H1 (cell line): ENCODE data around the gene KLK10. TPM values are rescaled to one million over a fixed set of nuclear protein-coding genes. Genes with fewer than 3 reads are reported as not detected.

ENCODE experiments used
- CTCF ChIA-PET: fragments of 300-600 bp; sonication (Branson Sonifier 250); formaldehyde crosslinking; loops from one replicate; lab custom pipeline; 2021; ENCODE audit not compliant: partially characterized antibody; lab: Charles Lee
- POLR2A ChIA-PET: fragments of 300-600 bp; sonication (Branson Sonifier 250); formaldehyde crosslinking; loops from one replicate; lab custom pipeline; 2021; ENCODE audit warnings: inconsistent platforms; ENCODE audit not compliant: partially characterized antibody; lab: Charles Lee
- DNase-seq, 2 experiments: peaks; one replicate each; pipeline versions ENCODE4 v3.0.0 to v3.0.0-alpha.2; 2010 to 2022; ENCODE audit warnings: low spot score in 2 of 2, low read depth in 1 of 2, mixed read lengths in 1 of 2
- FAIRE-seq: peaks from 2 replicates; lab custom pipeline; 2011; peaks lifted over from hg19 to GRCh38; lab: Jason Lieb, UNC
- H2AFZ ChIP-seq: 2 replicates; pipeline ENCODE4 v1.8.1; 2012; ENCODE audit warnings: low read length, inconsistent platforms
- H2AK5ac ChIP-seq: 2 replicates; pipeline ENCODE4 v1.6.1; 2013; ENCODE audit warnings: low read depth, low read length
- H2BK120ac ChIP-seq: replicated peaks from 2 replicates; pipeline ENCODE3; 2013; ENCODE audit warnings: low read depth, low read length, inconsistent platforms
- H2BK12ac ChIP-seq: 2 replicates; pipeline ENCODE4 v1.6.1; 2013; ENCODE audit warnings: low read depth, low read length
- H2BK15ac ChIP-seq: 2 replicates; pipeline ENCODE4 v1.6.1; 2013; ENCODE audit warnings: low read length
- H2BK20ac ChIP-seq: 2 replicates; pipeline ENCODE4 v1.6.1; 2013; ENCODE audit warnings: low read length
- H2BK5ac ChIP-seq: 2 replicates; pipeline ENCODE4 v1.6.1; 2013; ENCODE audit warnings: low read depth, low read length
- H3K14ac ChIP-seq: 2 replicates; pipeline ENCODE4 v1.6.1; 2013; ENCODE audit warnings: inconsistent platforms; ENCODE audit not compliant: insufficient read length
- H3K18ac ChIP-seq: 2 replicates; pipeline ENCODE4 v1.6.1; 2013; ENCODE audit warnings: low read length; ENCODE audit errors: extremely low read depth
- H3K23ac ChIP-seq: 2 replicates; pipeline ENCODE4 v1.6.1; 2013; ENCODE audit warnings: inconsistent platforms; ENCODE audit not compliant: insufficient read length
- H3K23me2 ChIP-seq: 2 replicates; pipeline ENCODE4 v1.6.1; 2013; ENCODE audit warnings: low read depth, low read length
- H3K27ac ChIP-seq: 2 replicates; pipeline ENCODE4 v1.6.1; 2011; ENCODE audit warnings: low read depth, low read length, inconsistent platforms
- H3K27me3 ChIP-seq, 4 experiments: replicated peaks in 1 of 4; 1 replicate in 1 of 4; 2 replicates in 3 of 4; pipeline versions ENCODE4 v1.6.1 to v1.8.1; 2011 to 2013; ENCODE audit warnings: low read length in 3 of 4, mild to moderate bottlenecking in 3 of 4, inconsistent platforms in 2 of 4, mixed read lengths in 2 of 4, moderate library complexity in 1 of 4; ENCODE audit not compliant: control insufficient read depth in 3 of 4, insufficient read depth in 3 of 4; ENCODE audit errors: extremely low read depth in 1 of 4
- H3K36me3 ChIP-seq, 4 experiments: 2 replicates each; pipeline versions ENCODE4 v1.6.1 to v1.8.1; 2011 to 2013; ENCODE audit warnings: mild to moderate bottlenecking in 4 of 4, low read length in 3 of 4, moderate library complexity in 2 of 4, control low read depth in 1 of 4, inconsistent platforms in 1 of 4; ENCODE audit not compliant: insufficient read depth in 4 of 4, control insufficient read depth in 2 of 4
- H3K4ac ChIP-seq: replicated peaks from 2 replicates; pipeline ENCODE3; 2013; ENCODE audit warnings: low read length, low read depth, mixed read lengths, inconsistent platforms; ENCODE audit not compliant: insufficient read length
- H3K4me1 ChIP-seq, 4 experiments: replicated peaks in 1 of 4; 1 replicate in 1 of 4; 2 replicates in 3 of 4; pipeline versions ENCODE4 v1.6.1 to v1.8.1; 2011 to 2013; ENCODE audit warnings: low read length in 3 of 4, inconsistent platforms in 2 of 4, mixed read lengths in 1 of 4; ENCODE audit not compliant: insufficient read depth in 4 of 4, control insufficient read depth in 3 of 4
- H3K4me2 ChIP-seq, 2 experiments: 2 replicates each; pipeline versions ENCODE4 v1.6.1 to v1.8.1; 2011 to 2013; ENCODE audit warnings: low read depth in 2 of 2, low read length in 2 of 2, control low read depth in 1 of 2, inconsistent platforms in 1 of 2, mild to moderate bottlenecking in 1 of 2; ENCODE audit not compliant: insufficient read depth in 1 of 2
- H3K4me3 ChIP-seq, 4 experiments: fragments of 200-600, 300-600 bp in 1 of 4; sonication (generic), shearing (Covaris generic), sonication (Bioruptor Twin) in 1 of 4; 2 replicates each; pipeline versions ENCODE4 v1.5.1 to v1.8.1; 2011 to 2016; ENCODE audit warnings: low read length in 4 of 4, low read depth in 3 of 4, control low read depth in 2 of 4, inconsistent platforms in 2 of 4, mild to moderate bottlenecking in 2 of 4, mixed read lengths in 1 of 4, moderate library complexity in 1 of 4; ENCODE audit not compliant: insufficient read depth in 2 of 4; ENCODE audit errors: extremely low read depth in 1 of 4
- H3K56ac ChIP-seq: replicated peaks from 2 replicates; pipeline ENCODE3; 2013; ENCODE audit warnings: low read depth, mild to moderate bottlenecking, mixed read lengths, low read length, inconsistent platforms; ENCODE audit not compliant: insufficient read length
- H3K79me1 ChIP-seq: 2 replicates; pipeline ENCODE4 v1.6.1; 2013; ENCODE audit warnings: low read depth, low read length, control low read depth
- H3K79me2 ChIP-seq, 2 experiments: 2 replicates each; pipeline versions ENCODE4 v1.6.1 to v1.8.1; 2012 to 2013; ENCODE audit warnings: low read length in 2 of 2, mild to moderate bottlenecking in 2 of 2, inconsistent platforms in 1 of 2; ENCODE audit not compliant: insufficient read depth in 2 of 2, control insufficient read depth in 1 of 2
- H3K9ac ChIP-seq, 4 experiments: replicated peaks in 1 of 4; 1 replicate in 1 of 4; 2 replicates in 3 of 4; pipeline versions ENCODE4 v1.6.1 to v1.8.1; 2011 to 2013; ENCODE audit warnings: low read depth in 3 of 4, low read length in 3 of 4, control low read depth in 2 of 4, mild to moderate bottlenecking in 2 of 4, moderate library complexity in 2 of 4, inconsistent platforms in 1 of 4; ENCODE audit errors: extremely low read depth in 1 of 4
- H3K9me3 ChIP-seq, 2 experiments: 2 replicates each; pipeline versions ENCODE4 v1.6.1 to v1.8.1; 2012 to 2013; ENCODE audit warnings: mild to moderate bottlenecking in 2 of 2, moderate library complexity in 2 of 2, control low read depth in 1 of 2, inconsistent platforms in 1 of 2, low read depth in 1 of 2, low read length in 1 of 2, mixed read lengths in 1 of 2; ENCODE audit not compliant: insufficient read depth in 2 of 2
- H4K20me1 ChIP-seq, 2 experiments: replicated peaks in 1 of 2; 2 replicates each; pipeline versions ENCODE3 to v1.8.1; 2011 to 2013; ENCODE audit warnings: inconsistent platforms in 2 of 2, low read length in 2 of 2, mild to moderate bottlenecking in 1 of 2; ENCODE audit not compliant: insufficient read depth in 2 of 2, control insufficient read depth in 1 of 2
- H4K5ac ChIP-seq: 2 replicates; pipeline ENCODE4 v1.6.1; 2013; ENCODE audit warnings: low read length, low read depth, mixed read lengths, inconsistent platforms; ENCODE audit not compliant: insufficient read length
- H4K8ac ChIP-seq: 2 replicates; pipeline ENCODE4 v1.8.0; 2013; ENCODE audit warnings: mild to moderate bottlenecking, moderate library complexity, low read length, inconsistent platforms; ENCODE audit not compliant: insufficient read depth; ENCODE audit errors: extremely low read depth
- H4K91ac ChIP-seq: replicated peaks from 2 replicates; pipeline ENCODE3; 2013; ENCODE audit warnings: low read length, mixed read lengths, inconsistent platforms; ENCODE audit not compliant: insufficient read length
- BACH1 ChIP-seq: IDR thresholded peaks from 2 replicates; pipeline ENCODE4 v1.6.1; 2012; ENCODE audit warnings: low read length, improper control_type of control experiment
- CBX5 ChIP-seq: fragments of 300-800, 300-1000 bp; sonication (generic); IDR thresholded peaks from 2 replicates; pipeline ENCODE4 v1.7.1; 2016; ENCODE audit warnings: antibody characterized with exemption, low read length, low read depth
- GABPA ChIP-seq: IDR thresholded peaks from 2 replicates; pipeline ENCODE4 v1.6.1; 2011; ENCODE audit warnings: mild to moderate bottlenecking, low read length, moderate library complexity, borderline replicate concordance; ENCODE audit not compliant: insufficient read depth
- HDAC2 ChIP-seq, 2 experiments: fragments of 300-600 bp in 1 of 2; sonication (generic) in 1 of 2; IDR thresholded peaks; 2 replicates each; pipeline ENCODE4 v1.6.1; 2011 to 2012; ENCODE audit warnings: low read depth in 2 of 2, low read length in 2 of 2, mild to moderate bottlenecking in 2 of 2, moderate library complexity in 2 of 2, borderline replicate concordance in 1 of 2, inconsistent platforms in 1 of 2
- JUND ChIP-seq: IDR thresholded peaks from 2 replicates; pipeline ENCODE4 v1.6.1; 2011; ENCODE audit warnings: mild to moderate bottlenecking, improper control_type of control experiment, low read length
- KDM5A ChIP-seq: fragments of 200-600 bp; IDR thresholded peaks from 2 replicates; pipeline ENCODE4 v1.7.1; 2012; ENCODE audit warnings: mild to moderate bottlenecking, low read length, inconsistent platforms, mixed read lengths
- SIN3A ChIP-seq, 2 experiments: IDR thresholded peaks in 1 of 2; conservative IDR thresholded peaks in 1 of 2; 2 replicates each; pipeline ENCODE4 v1.6.1; 2011 to 2012; ENCODE audit warnings: low read length in 2 of 2, improper control_type of control experiment in 1 of 2, low read depth in 1 of 2, mild to moderate bottlenecking in 1 of 2
- SIRT6 ChIP-seq: IDR thresholded peaks from one replicate; pipeline ENCODE4 v1.7.1; 2012; ENCODE audit warnings: low read length, inconsistent platforms
- WGBS, 2 experiments: shearing (Covaris generic) in 1 of 2; methylation state at CpG; one replicate each; pipeline versions ENCODE4 v1.1.6 to v1.1.7; 2013 to 2015; ENCODE audit warnings: low lambda C conversion rate in 2 of 2, mixed read lengths in 2 of 2, inconsistent platforms in 1 of 2, low coverage in 1 of 2, missing lambda C conversion rate in 1 of 2; ENCODE audit not compliant: insufficient replicate concordance in 2 of 2, insufficient coverage in 1 of 2, insufficient read length in 1 of 2; ENCODE audit errors: extremely low coverage in 1 of 2, missing lambda C conversion rate in 1 of 2; 5-methylcytosine and 5-hydroxymethylcytosine counted together
- polyA plus RNA-seq, 7 experiments: library from polyadenylated mRNA; depleted of rRNA in 3 of 7; stranded (reverse) in 5 of 7; unstranded in 2 of 7; fragments of >200 nt in 5 of 7; fragments of 200-250 nt in 2 of 7; gene quantifications; 1 replicate in 5 of 7; 2 replicates in 1 of 7; 4 replicates in 1 of 7; pipeline versions ENCODE4 v1.2.1 to v1.2.3, GENCODE V29; 2011 to 2013; ENCODE audit warnings: missing spikeins in 2 of 7, mixed read lengths in 2 of 7
- total RNA-seq: library from RNA; stranded (reverse); fragmentation: NEBNext Ultra II Directional; extraction: Animal tissue kit (Norgen Biotek cat#: 25700); gene quantifications from 2 replicates; pipeline ENCODE4 v1.2.1, GENCODE V29; 2021

Gene KLK10
- total and polyA plus RNA-seq, 2 of the 8 experiments (the other 6 are each of a cell fraction or from before 2014, with no cell fraction given) = 4.8 to 9.7 TPM

- H3K27ac ChIP-seq = no peak overlapping the region
- H3K14ac ChIP-seq = no peak overlapping the region
- H2AK5ac ChIP-seq = no peak overlapping the region
- TF ChIP-seq JUND = no peak
- no peak for TF ChIP-seq GABPA
- no peak for TF ChIP-seq SIN3A (conservative IDR thresholded peaks at IDR 0.05 in 1 of 2, IDR thresholded peaks at IDR 0.05 in 1 of 2; ENCODE audit: low read depth in 1 of 2, low read length in 2 of 2)
- no peak for TF ChIP-seq SIRT6
- TF ChIP-seq CBX5 = no peak
- no peak for TF ChIP-seq KDM5A
- no peak for TF ChIP-seq HDAC2 (IDR thresholded peaks at IDR 0.05; ENCODE audit: borderline replicate concordance in 1 of 2, low read depth in 2 of 2, low read length in 2 of 2)
- no peak for TF ChIP-seq BACH1
- no peaks in the 10 kb centered on the region for H3K79me1 ChIP-seq
- H3K56ac ChIP-seq = no peak overlapping the region
- CTCF ChIA-PET = interaction anchor here (0.9 to 3.7 kb wide), 7 partner anchors 13 to 97 kb away, joined by 3 to 19 read pairs (median 4); no protein-coding TSS in a partner anchor
- no peak overlapping the region for H2BK5ac ChIP-seq
- WGBS, 2 experiments = 87% methylated on average over 10 of the region's 10 CpGs; no CpG with 5 or more reads in 1 of the 2 experiments
- no peaks in the 10 kb centered on the region for H3K9me3 ChIP-seq
- H3K27me3 ChIP-seq = no peaks in the 10 kb centered on the region; a peak in 1 of 7 replicates
- H3K9ac ChIP-seq = no peak overlapping the region
- H3K4me3 ChIP-seq = peak overlapping the region in 2 of 4 experiments; percentile 15 to 29; a peak in 2 of 8 replicates
- no peak overlapping the region for H4K5ac ChIP-seq
- POLR2A ChIA-PET = interaction anchor here (1.0 kb wide), 1 partner anchor 16 kb away, joined by 3 read pairs; no protein-coding TSS in a partner anchor
- no peak overlapping the region for H3K23ac ChIP-seq
- no peak overlapping the region for H2BK120ac ChIP-seq
- peak overlapping the region; percentile 26 to 71; a peak in 2 of 4 replicates for H3K4me2 ChIP-seq
- peak overlapping the region; percentile 78; the same call in 1 of the 2 replicates for H2BK12ac ChIP-seq
- H3K4me1 ChIP-seq = peaks cover 0 to 20% (median 6%) of the 10 kb centered on the region in 4 experiments; a peak in 6 of 7 replicates
- H4K20me1 ChIP-seq = no peaks in the 10 kb centered on the region
- H2BK20ac ChIP-seq = no peak overlapping the region
- peak overlapping the region; percentile 46; the same call in 1 of the 2 replicates for H2BK15ac ChIP-seq
- DNase-seq = no peak
- no peak overlapping the region for H3K4ac ChIP-seq
- H3K18ac ChIP-seq = 0 out of 2 replicates have a peak overlapping the region, but pooled peaks have one; percentile 20
- peak overlapping the region; percentile 69 for H4K91ac ChIP-seq
- 0 out of 2 replicates have a peak overlapping the region, but pooled peaks have one; percentile 67 for H2AFZ ChIP-seq
- H3K36me3 ChIP-seq = no peaks in the 10 kb centered on the region
- no peak overlapping the region for H4K8ac ChIP-seq
- H3K79me2 ChIP-seq = no peaks in the 10 kb centered on the region
- H3K23me2 ChIP-seq = no peaks in the 10 kb centered on the region
- FAIRE-seq = no peak
Observed at GRCh38 chr19:51000426-51000825, 19.1 kb downstream of the KLK10 start.
